Measurements from ENCODE around the gene GPC3. TPM values are rescaled to one million over a fixed set of nuclear protein-coding genes. Genes with fewer than 3 reads are reported as not detected.

GPC3 gene
- total RNA-seq, 5 donors from 2014 or later (not counting 1 experiment from before 2014, with no cell fraction given), result 0.72 to 1.5 (median 1.1) TPM

DNA sequence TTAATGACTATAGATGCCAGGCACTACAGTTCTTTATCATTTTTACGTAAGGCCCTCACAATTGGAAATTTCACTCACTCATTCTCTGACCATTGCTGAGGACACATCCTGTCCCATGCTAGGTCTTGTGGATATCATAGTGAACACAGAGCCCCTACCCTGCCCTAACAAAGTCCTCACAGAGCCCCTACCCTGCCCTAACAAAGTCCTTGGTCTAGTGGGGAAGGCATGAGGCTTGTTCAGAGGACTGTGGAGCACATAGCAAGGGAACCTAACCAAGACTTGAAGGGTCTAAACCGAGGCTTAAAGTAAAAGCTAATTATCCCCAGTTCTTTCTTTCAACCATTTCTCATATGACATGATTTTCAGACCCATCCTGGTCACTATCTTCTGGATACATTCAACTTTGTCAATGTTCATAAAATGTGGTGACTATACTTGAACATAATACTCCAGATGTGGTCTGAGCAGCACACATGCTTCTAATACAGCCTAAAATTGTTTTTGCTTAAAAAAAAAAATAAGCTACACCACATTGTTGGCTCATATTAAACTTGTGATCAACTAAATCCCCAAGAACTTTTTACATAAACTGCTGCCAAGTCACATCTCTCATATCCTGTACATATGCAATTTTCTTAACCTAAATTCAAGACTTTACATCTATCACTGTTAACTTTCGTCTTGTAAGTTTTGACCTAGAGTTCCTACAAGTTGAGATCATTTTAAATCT is 77.0 kb downstream of the GPC3 start:
- Histone ChIP-seq H3K4me3 (ENCODE audit: control insufficient read depth in 1 of 2, extremely low read depth in 1 of 2, low read length in 1 of 2) (no peak overlapping the region), H3K27ac (ENCODE audit: low read length) (no peak overlapping the region), H3K27me3 (replicated peaks in 1 of 2; ENCODE audit: control insufficient read depth in 2 of 2, extremely low read depth in 1 of 2, insufficient read depth in 2 of 2, low read length in 1 of 2) (no peaks in the 10 kb centered on the region), H3K4me1 (ENCODE audit: control insufficient read depth in 1 of 2, extremely low read depth in 1 of 2, insufficient read depth in 2 of 2, low read length in 2 of 2) (no peaks in the 10 kb centered on the region), H3K36me3 (ENCODE audit: control insufficient read depth in 2 of 2, extremely low read depth in 1 of 2, insufficient read depth in 1 of 2, low read length in 1 of 2) (no peaks in the 10 kb centered on the region), H3K9me3 (no peaks in the 10 kb centered on the region)
- no peak for DNase-seq
- no peak overlapping the region for H3K27ac Mint-ChIP-seq
- H3K9me3 Mint-ChIP-seq, result no peaks in the 10 kb centered on the region
- H3K27me3 Mint-ChIP-seq, result peaks cover 0 to 19% of the 10 kb centered on the region in 2 donors
- CTCF ChIA-PET, result interaction anchor here in 1 of 2 donors (0.5 kb wide), 1 partner anchor 117 kb away, joined by 4 read pairs; no protein-coding TSS in a partner anchor
- no CpG with 5 or more reads among the region's 3 CpGs for WGBS (ENCODE audit: insufficient coverage)
- POLR2A ChIA-PET, result no interaction called here
- ATAC-seq (replicated peaks in 1 of 4), result no peak
- no peaks in the 10 kb centered on the region for H3K4me1 Mint-ChIP-seq
- H3K4me3 Mint-ChIP-seq, result no peak overlapping the region
- H3K36me3 Mint-ChIP-seq, result no peaks in the 10 kb centered on the region

DNA sequence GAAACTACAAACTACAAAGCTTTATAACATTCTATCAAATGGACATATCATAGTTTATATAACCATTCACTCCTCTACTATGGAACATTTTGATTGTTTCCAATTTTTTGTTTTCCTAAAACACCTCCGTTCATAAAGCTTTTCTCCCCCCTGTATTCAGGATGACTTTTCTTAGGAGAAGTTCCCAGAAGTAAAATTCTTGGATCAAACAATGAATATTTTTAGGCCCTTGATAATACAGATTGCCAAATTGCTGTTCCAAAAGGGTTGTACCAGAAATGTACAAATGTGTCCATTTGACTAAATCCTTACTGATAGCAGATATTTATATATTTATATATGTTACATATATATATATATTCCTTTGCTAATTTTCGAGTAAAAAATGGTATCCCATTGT is 77.8 kb downstream of the GPC3 start:
- no peaks in the 10 kb centered on the region for H3K4me1 ChIP-seq (ENCODE audit: control insufficient read depth in 1 of 2, extremely low read depth in 1 of 2, insufficient read depth in 2 of 2, low read length in 2 of 2)
- DNase-seq, result no peak
- Mint-ChIP-seq H3K9me3 (no peaks in the 10 kb centered on the region), H3K27ac (no peak overlapping the region), H3K36me3 (no peaks in the 10 kb centered on the region), H3K4me1 (no peaks in the 10 kb centered on the region), H3K4me3 (no peak overlapping the region), H3K27me3 (peaks cover 0 to 12% of the 10 kb centered on the region in 2 donors)
- no peak overlapping the region for H3K4me3 ChIP-seq (ENCODE audit: control insufficient read depth in 1 of 2, extremely low read depth in 1 of 2, low read length in 1 of 2)
- H3K27me3 ChIP-seq (replicated peaks in 1 of 2; ENCODE audit: control insufficient read depth in 2 of 2, extremely low read depth in 1 of 2, insufficient read depth in 2 of 2, low read length in 1 of 2), result peaks cover 0 to 2% of the 10 kb centered on the region in 2 experiments
- ChIA-PET POLR2A (no interaction called here), CTCF (no interaction called here)
- no peak for ATAC-seq (replicated peaks in 1 of 4)
- H3K27ac ChIP-seq (ENCODE audit: low read length), result no peak overlapping the region
- H3K9me3 ChIP-seq, result no peaks in the 10 kb centered on the region
- no peaks in the 10 kb centered on the region for H3K36me3 ChIP-seq (ENCODE audit: control insufficient read depth in 2 of 2, extremely low read depth in 1 of 2, insufficient read depth in 1 of 2, low read length in 1 of 2)
- WGBS (ENCODE audit: insufficient coverage), result no CpG with 5 or more reads among the region's 2 CpGs

DNA sequence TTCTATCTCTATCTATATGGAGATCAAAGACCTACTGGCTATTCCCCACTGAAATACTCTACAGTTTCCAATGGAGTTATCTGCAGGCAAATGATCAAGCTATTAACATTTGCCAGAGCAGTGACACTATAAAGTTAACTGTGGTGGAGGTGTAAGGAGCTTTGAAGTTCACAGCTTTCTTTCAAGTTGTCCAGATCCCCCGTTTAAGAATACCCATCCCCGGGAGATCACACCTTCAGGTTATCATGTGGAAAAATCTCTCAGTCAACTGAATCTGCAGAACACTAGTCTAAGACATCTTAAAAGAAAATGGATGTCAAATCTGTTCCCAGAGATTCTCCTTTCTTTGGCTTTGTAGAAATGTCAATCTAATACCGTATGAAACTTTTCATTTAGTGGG is 80.1 kb downstream of the GPC3 start:
- ChIA-PET CTCF (no interaction called here), POLR2A (no interaction called here)
- Histone ChIP-seq H3K4me3 (ENCODE audit: control insufficient read depth in 1 of 2, extremely low read depth in 1 of 2, low read length in 1 of 2) (no peak overlapping the region), H3K9me3 (no peaks in the 10 kb centered on the region), H3K27me3 (replicated peaks in 1 of 2; ENCODE audit: control insufficient read depth in 2 of 2, extremely low read depth in 1 of 2, insufficient read depth in 2 of 2, low read length in 1 of 2) (peaks cover 0 to 2% of the 10 kb centered on the region in 2 experiments), H3K27ac (ENCODE audit: low read length) (no peak overlapping the region), H3K4me1 (ENCODE audit: control insufficient read depth in 1 of 2, extremely low read depth in 1 of 2, insufficient read depth in 2 of 2, low read length in 2 of 2) (no peaks in the 10 kb centered on the region), H3K36me3 (ENCODE audit: control insufficient read depth in 2 of 2, extremely low read depth in 1 of 2, insufficient read depth in 1 of 2, low read length in 1 of 2) (no peaks in the 10 kb centered on the region)
- no peaks in the 10 kb centered on the region for H3K4me1 Mint-ChIP-seq
- no CpG with 5 or more reads among the region's 3 CpGs for WGBS (ENCODE audit: insufficient coverage)
- H3K27ac Mint-ChIP-seq, result no peak overlapping the region
- no peaks in the 10 kb centered on the region for H3K9me3 Mint-ChIP-seq
- DNase-seq (no peak), ATAC-seq (replicated peaks in 1 of 4) (no peak)
- H3K36me3 Mint-ChIP-seq, result no peaks in the 10 kb centered on the region
- H3K4me3 Mint-ChIP-seq, result no peak overlapping the region
- H3K27me3 Mint-ChIP-seq, result peaks cover 0 to 8% of the 10 kb centered on the region in 2 donors

DNA sequence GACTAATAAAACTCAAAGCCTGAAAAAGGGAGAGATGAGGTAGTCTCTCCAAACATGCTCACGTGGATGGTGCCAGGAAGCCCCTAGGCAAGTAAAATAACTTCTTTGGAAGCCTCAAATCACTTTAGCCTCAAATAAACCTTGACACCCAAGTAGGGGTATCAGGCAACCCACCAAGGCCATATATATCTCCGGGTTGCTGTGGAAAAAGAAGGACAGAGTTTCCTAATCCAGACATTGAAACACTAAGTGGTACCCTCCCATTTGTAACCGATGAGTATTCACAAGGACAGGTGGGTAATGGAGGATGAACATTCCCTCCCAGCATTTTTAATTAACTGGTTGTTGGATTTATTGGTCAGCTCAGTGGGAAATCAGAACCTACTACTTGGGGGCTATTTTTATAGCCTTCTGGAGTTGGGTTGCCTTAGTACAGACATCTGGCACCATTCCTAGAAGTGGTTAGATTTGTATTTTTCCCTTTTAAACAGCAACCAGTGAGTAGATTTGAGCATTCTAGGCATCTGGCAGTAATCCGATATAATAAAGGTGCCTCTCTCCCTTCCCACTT is 87.7 kb downstream of the GPC3 start:
- H3K9me3 ChIP-seq, result no peaks in the 10 kb centered on the region

DNA sequence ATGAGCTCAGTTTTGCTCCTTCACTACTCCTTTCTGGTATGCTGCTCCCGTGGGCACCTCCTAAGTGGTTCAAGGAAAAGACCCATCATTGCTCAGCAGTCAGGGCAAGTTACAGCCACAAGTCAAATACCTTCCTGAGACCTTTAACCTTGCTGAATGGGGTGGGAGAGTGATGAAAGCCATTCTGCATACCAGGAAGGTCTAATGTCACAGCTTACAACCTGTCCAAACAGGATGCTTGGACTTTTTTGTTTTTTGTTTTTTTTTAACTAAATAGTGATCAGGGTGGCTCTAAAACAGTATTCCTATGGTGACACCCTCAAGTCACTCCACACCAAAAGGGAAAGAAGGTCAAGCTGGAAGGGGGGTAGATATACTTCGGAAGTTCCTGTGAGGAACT is 93.1 kb downstream of the GPC3 start:
- WGBS (ENCODE audit: insufficient coverage), result no CpG with 5 or more reads among the region's 2 CpGs
- Histone ChIP-seq H3K27me3 (replicated peaks in 1 of 2; ENCODE audit: control insufficient read depth in 2 of 2, extremely low read depth in 1 of 2, insufficient read depth in 2 of 2, low read length in 1 of 2) (no peaks in the 10 kb centered on the region), H3K27ac (ENCODE audit: low read length) (no peak overlapping the region), H3K4me1 (ENCODE audit: control insufficient read depth in 1 of 2, extremely low read depth in 1 of 2, insufficient read depth in 2 of 2, low read length in 2 of 2) (no peaks in the 10 kb centered on the region), H3K36me3 (ENCODE audit: control insufficient read depth in 2 of 2, extremely low read depth in 1 of 2, insufficient read depth in 1 of 2, low read length in 1 of 2) (no peaks in the 10 kb centered on the region), H3K4me3 (ENCODE audit: control insufficient read depth in 1 of 2, extremely low read depth in 1 of 2, low read length in 1 of 2) (no peak overlapping the region), H3K9me3 (no peaks in the 10 kb centered on the region)
- H3K27me3 Mint-ChIP-seq, result peaks cover 0 to 15% of the 10 kb centered on the region in 2 donors
- ATAC-seq (replicated peaks in 1 of 4), result no peak
- no peak for DNase-seq
- POLR2A ChIA-PET, result no interaction called here
- no peaks in the 10 kb centered on the region for H3K9me3 Mint-ChIP-seq
- no peak overlapping the region for H3K27ac Mint-ChIP-seq
- CTCF ChIA-PET, result no interaction called here
- H3K4me3 Mint-ChIP-seq, result no peak overlapping the region
- no peaks in the 10 kb centered on the region for H3K4me1 Mint-ChIP-seq
- no peaks in the 10 kb centered on the region for H3K36me3 Mint-ChIP-seq

More for the DNA sequence above, 87.7 kb downstream of the GPC3 start:
- CTCF ChIA-PET, result no interaction called here
- POLR2A ChIA-PET, result no interaction called here
- Mint-ChIP-seq H3K27me3 (peaks cover 0 to 6% of the 10 kb centered on the region in 2 donors), H3K4me1 (no peaks in the 10 kb centered on the region), H3K9me3 (no peaks in the 10 kb centered on the region), H3K4me3 (no peak overlapping the region), H3K36me3 (no peaks in the 10 kb centered on the region), H3K27ac (no peak overlapping the region)
- Histone ChIP-seq H3K4me1 (ENCODE audit: control insufficient read depth in 1 of 2, extremely low read depth in 1 of 2, insufficient read depth in 2 of 2, low read length in 2 of 2) (no peaks in the 10 kb centered on the region), H3K4me3 (ENCODE audit: control insufficient read depth in 1 of 2, extremely low read depth in 1 of 2, low read length in 1 of 2) (no peak overlapping the region), H3K36me3 (ENCODE audit: control insufficient read depth in 2 of 2, extremely low read depth in 1 of 2, insufficient read depth in 1 of 2, low read length in 1 of 2) (no peaks in the 10 kb centered on the region), H3K27me3 (replicated peaks in 1 of 2; ENCODE audit: control insufficient read depth in 2 of 2, extremely low read depth in 1 of 2, insufficient read depth in 2 of 2, low read length in 1 of 2) (no peaks in the 10 kb centered on the region), H3K27ac (ENCODE audit: low read length) (no peak overlapping the region)
- ATAC-seq (replicated peaks in 1 of 4) (no peak), DNase-seq (no peak)
- WGBS (ENCODE audit: insufficient coverage), result no CpG with 5 or more reads among the region's 4 CpGs

DNA sequence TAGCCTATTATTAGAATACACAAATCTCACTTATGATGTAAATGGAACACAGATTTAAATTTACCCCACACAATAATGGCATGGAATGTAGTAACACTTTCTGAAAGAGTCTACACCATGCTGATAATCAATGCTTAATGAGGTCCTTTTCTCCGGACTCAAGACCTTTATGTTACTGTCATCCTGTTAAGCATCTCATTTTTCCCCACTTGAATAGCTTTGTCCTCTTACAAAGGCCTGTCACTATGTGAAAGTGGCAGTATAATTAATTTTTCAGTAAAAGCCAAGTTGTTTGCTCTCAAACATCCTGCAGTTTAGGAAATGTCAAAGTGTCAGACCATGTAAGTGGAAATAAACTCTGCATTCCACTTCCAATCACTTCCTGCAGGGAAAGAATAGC is 96.4 kb downstream of the GPC3 start:
- CTCF ChIA-PET, result no interaction called here
- peaks cover 0 to 15% of the 10 kb centered on the region in 2 donors for H3K27me3 Mint-ChIP-seq
- no CpG with 5 or more reads among the region's 1 CpG for WGBS (ENCODE audit: insufficient coverage)
- no peaks in the 10 kb centered on the region for H3K36me3 ChIP-seq (ENCODE audit: control insufficient read depth in 2 of 2, extremely low read depth in 1 of 2, insufficient read depth in 1 of 2, low read length in 1 of 2)
- H3K27ac ChIP-seq (ENCODE audit: low read length), result no peak overlapping the region
- no peak overlapping the region for H3K4me3 ChIP-seq (ENCODE audit: control insufficient read depth in 1 of 2, extremely low read depth in 1 of 2, low read length in 1 of 2)
- POLR2A ChIA-PET, result no interaction called here
- no peaks in the 10 kb centered on the region for H3K9me3 Mint-ChIP-seq
- no peaks in the 10 kb centered on the region for H3K36me3 Mint-ChIP-seq
- H3K4me1 ChIP-seq (ENCODE audit: control insufficient read depth in 1 of 2, extremely low read depth in 1 of 2, insufficient read depth in 2 of 2, low read length in 2 of 2), result no peaks in the 10 kb centered on the region
- no peaks in the 10 kb centered on the region for H3K4me1 Mint-ChIP-seq
- H3K27me3 ChIP-seq (replicated peaks in 1 of 2; ENCODE audit: control insufficient read depth in 2 of 2, extremely low read depth in 1 of 2, insufficient read depth in 2 of 2, low read length in 1 of 2), result no peaks in the 10 kb centered on the region
- H3K9me3 ChIP-seq, result no peaks in the 10 kb centered on the region
- no peak for ATAC-seq (replicated peaks in 1 of 4)
- DNase-seq, result no peak
- no peak overlapping the region for H3K4me3 Mint-ChIP-seq
- no peak overlapping the region for H3K27ac Mint-ChIP-seq
